Osteocyte (in vitro differentiated cells): ENCODE measurements around the gene HOXB5. TPM values are rescaled to one million over a fixed set of nuclear protein-coding genes. Genes with fewer than 3 reads are reported as not detected.

Experiments used
- DNase-seq: peaks from one replicate; pipeline ENCODE4 v3.0.0; 2021; ENCODE audit warnings: mixed read lengths; ENCODE audit not compliant: unreplicated experiment; ENCODE audit errors: extremely low spot score
- H3K27ac Mint-ChIP-seq: one replicate; pipeline ENCODE4 v1.8.0; 2021; ENCODE audit warnings: mild to moderate bottlenecking, mixed read lengths; ENCODE audit not compliant: unreplicated experiment
- H3K27me3 Mint-ChIP-seq: one replicate; pipeline ENCODE4 v1.8.0; 2021; ENCODE audit warnings: mixed read lengths; ENCODE audit not compliant: unreplicated experiment
- H3K36me3 Mint-ChIP-seq: one replicate; pipeline ENCODE4 v1.8.0; 2021; ENCODE audit warnings: mixed read lengths; ENCODE audit not compliant: unreplicated experiment
- H3K4me1 Mint-ChIP-seq: one replicate; pipeline ENCODE4 v1.8.0; 2021; ENCODE audit warnings: mixed read lengths; ENCODE audit not compliant: unreplicated experiment
- H3K4me3 Mint-ChIP-seq: one replicate; pipeline ENCODE4 v1.8.0; 2021; ENCODE audit warnings: mild to moderate bottlenecking, moderate library complexity, mixed read lengths; ENCODE audit not compliant: unreplicated experiment
- H3K9me3 Mint-ChIP-seq: one replicate; pipeline ENCODE4 v1.8.0; 2021; ENCODE audit warnings: mixed read lengths; ENCODE audit not compliant: unreplicated experiment
- CTCF ChIP-seq: fragments of 200-600 bp; sonication (generic); IDR thresholded peaks from 2 replicates; pipeline ENCODE4 v1.5.0; 2021; ENCODE audit warnings: antibody characterized with exemption, mild to moderate bottlenecking, moderate library complexity
- total RNA-seq: library from RNA; stranded (reverse); gene quantifications from 2 replicates; pipeline ENCODE4 v1.2.1, GENCODE V29; 2021

The HOXB5 gene
- total RNA-seq, 1 donor from 2014 or later = not detected

DNA sequence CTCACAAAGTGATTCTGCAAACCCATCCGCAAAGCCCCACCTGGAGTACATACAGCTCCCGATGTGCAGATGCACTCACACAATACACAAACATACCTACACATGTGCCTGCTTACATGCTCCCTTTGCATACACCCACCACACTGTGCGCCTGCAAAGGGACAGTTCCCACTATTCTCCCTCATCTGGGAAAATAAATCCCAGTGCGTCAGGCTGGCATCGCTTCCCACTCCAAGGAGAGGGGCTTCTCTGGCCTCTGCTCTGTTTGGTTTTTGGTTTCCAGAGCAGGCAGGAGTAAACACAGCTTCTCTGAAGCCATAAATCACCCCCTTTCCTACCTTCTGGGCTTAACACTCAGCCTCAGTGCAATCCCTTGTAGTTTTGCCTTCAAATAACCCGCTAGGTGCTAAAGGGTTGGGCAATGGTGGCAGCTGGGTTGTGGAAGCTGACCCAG is 30.2 kb downstream of the HOXB5 start:
- DNase-seq = no peak
- Mint-ChIP-seq H3K27ac (no peak overlapping the region), H3K9me3 (no peaks in the 10 kb centered on the region), H3K27me3 (peaks cover 53% of the 10 kb centered on the region), H3K36me3 (no peaks in the 10 kb centered on the region), H3K4me3 (no peak overlapping the region), H3K4me1 (no peaks in the 10 kb centered on the region)
- no peak for TF ChIP-seq CTCF

DNA sequence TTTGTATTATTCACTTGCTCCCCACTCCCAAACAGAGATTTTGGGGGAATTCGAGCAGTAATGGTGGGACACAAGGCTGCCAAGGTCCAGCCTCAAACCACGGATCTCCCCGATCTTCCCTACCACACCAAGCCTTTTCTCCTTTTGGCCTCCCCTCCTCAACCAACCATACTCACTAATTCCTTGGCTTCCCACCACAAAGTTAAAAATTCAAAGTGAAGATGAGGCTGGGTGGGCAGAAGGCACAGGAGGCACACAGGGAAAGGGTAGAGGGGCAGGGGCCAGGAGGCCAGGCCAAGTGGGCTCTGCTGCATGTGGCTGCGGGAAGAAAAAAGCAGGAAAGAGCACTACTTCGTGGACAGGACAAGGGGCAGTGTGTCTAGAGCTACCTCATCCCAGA is 30.6 kb downstream of the HOXB5 start:
- Mint-ChIP-seq H3K9me3 (no peaks in the 10 kb centered on the region), H3K27ac (no peak overlapping the region), H3K4me1 (no peaks in the 10 kb centered on the region), H3K4me3 (no peak overlapping the region), H3K27me3 (peaks cover 57% of the 10 kb centered on the region), H3K36me3 (no peaks in the 10 kb centered on the region)
- DNase-seq = no peak
- TF ChIP-seq CTCF = no peak

GRCh38 chr17:48561884-48562810 is 31.4 kb downstream of the HOXB5 start:
- Mint-ChIP-seq H3K4me1 (no peaks in the 10 kb centered on the region), H3K4me3 (no peak overlapping the region), H3K27me3 (peaks cover 65% of the 10 kb centered on the region), H3K9me3 (no peaks in the 10 kb centered on the region), H3K27ac (no peak overlapping the region), H3K36me3 (no peaks in the 10 kb centered on the region)
- TF ChIP-seq CTCF = no peak
- DNase-seq = no peak

- Mint-ChIP-seq H3K4me3 (no peak overlapping the region), H3K36me3 (no peaks in the 10 kb centered on the region), H3K27ac (no peak overlapping the region), H3K4me1 (no peaks in the 10 kb centered on the region), H3K27me3 (peaks cover 83% of the 10 kb centered on the region), H3K9me3 (no peaks in the 10 kb centered on the region)
- TF ChIP-seq CTCF = no peak
- no peak for DNase-seq
Measured at GRCh38 chr17:48559840-48560817, 33.5 kb downstream of the HOXB5 start.
